ENCODE measurements around the gene EPB41L5.
A peak's percentile ranks its signal among the peaks of the same experiment; 100 is the strongest.

EPB41L5 gene

DNA sequence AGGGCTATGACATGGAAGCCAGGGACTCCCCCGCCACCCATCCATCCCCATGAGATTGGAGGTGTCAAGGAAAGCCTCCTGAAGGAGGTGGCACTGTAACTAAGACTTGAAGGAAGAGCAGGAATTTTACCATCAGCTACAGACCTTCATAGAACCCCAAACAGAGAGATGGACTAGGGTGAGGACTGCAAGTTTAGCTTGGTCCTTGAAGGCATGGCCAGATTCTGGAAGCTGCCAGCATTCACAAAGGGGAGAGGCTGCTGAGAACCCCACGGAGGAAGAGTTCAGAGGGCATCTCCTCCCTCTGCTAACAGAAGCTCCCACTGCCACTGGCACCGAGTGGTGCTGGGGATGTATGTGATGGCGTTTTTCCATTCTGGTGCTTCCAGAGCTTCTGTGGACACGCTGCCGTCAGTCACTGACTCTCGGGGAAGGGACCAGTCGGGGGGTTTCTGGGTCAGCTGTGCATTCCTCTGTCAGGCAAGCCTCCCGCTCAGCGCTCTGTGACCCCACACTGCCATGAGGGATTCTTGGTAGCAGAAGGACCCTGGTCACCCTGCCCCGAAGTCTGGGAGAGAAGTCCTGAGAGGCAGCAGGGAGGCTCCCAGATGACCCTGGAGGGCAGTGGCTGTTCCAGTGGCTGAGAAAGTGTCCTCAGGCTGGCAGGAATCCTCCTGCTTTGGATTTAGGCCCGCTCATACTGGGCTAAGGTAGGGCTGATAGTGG is 192.2 kb downstream of the EPB41L5 start:
- no peak for DNase-seq

DNA sequence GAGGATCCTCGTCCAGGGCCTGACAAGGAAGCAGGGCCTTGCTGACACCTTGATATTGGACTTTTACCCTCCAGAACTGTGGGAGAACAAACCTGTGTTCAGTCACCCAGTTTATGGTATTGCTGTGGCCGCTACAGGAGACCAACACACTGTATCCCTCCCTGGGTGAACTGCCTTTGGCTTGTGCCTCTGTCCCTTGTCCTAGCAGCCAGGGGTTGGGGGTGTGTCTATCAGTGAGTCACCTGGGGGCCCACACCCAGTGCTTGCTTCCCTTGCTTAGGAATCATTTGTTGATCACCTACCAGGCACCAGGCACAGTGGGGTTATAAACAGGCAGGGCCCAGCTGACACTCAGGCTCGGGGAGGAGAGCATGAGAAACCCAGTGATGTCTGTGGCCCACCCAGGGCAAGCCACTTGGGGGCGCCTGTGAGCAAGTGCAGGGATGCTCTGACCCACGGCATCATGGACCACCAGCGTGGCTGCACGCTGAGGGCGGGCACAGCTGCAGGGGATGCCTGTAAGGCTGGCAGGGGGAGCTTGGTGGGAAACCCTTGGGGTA is 193.2 kb downstream of the EPB41L5 start:
- no peak for DNase-seq

DNA sequence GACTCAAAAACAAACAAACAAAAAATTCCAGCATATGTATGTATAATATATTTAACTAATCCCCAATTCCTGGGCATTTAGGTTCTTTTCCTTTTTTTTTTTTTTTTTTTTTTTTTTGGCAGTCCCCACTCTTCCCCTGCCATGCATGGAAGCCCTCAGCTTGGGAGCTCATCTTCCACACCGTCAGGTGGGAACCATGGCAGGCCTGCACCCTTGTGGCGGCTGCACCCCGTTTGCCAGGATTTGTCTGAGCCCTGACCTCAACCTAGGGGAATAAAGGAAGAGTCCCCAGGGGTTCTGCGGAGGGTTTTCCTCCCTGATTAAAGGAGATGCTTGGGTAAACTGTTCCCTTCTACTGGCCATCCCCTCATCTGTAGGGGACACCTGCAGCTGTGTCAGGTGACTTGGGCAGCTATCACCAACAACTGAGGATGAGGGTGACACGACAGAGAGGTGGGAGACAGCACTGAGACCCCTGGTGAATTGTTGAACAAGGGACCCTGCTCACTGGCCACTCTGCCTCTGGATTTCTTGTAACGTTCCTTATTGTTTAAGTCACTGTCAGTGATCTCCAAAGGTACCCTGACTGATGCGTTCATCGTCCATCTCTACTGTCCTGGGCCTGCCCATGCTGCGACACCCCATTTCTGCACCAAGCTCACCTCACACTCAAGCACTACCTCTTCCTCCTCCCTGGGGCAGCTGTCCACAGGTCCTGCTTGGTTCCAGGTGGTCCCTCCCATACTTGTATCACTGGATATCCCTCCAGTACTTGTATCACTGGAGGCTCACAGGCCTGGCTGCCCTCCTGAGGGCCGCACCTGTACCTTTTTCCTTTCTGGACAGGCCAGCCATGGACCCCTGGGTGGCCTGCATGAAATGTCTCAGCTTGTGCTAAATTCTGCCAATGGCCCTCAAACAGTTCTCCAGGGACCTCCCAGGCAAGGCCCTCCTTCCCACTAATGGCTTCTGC is 195.8 kb downstream of the EPB41L5 start:
- DNase-seq: no peak

- DNase-seq: no peak
Observed at GRCh38 chr2:120209427-120210269, 196.8 kb downstream of the EPB41L5 start.

DNA sequence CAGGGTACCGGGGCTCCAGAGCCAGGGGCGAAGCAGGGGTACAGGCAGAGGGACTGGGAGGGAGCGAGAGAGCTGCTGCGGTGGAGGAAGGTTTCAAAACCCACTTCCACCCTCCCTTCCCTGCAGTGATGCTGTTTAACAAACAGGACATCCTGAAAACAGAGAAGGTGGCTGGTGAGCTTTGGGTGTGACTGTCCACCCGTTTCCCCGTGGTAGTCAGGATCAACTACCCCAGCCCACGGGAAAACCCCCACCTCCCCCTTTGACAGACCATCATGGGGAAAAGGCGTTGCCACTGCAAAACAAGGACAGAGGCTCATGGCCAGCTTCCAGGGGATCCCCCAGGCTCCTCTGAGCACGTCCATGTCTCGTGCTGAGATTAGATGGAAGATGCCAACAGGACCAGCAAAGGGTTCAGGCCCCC is 197.4 kb downstream of the EPB41L5 start:
- no peak for DNase-seq

GRCh38 chr2:120218181-120218580 is 205.3 kb downstream of the EPB41L5 start:
- no peak for DNase-seq

- no peak for DNase-seq
Observed at GRCh38 chr2:120219291-120219690, 206.4 kb downstream of the EPB41L5 start.

- no peak for DNase-seq
Observed at GRCh38 chr2:120219766-120220165, 206.9 kb downstream of the EPB41L5 start.

DNA sequence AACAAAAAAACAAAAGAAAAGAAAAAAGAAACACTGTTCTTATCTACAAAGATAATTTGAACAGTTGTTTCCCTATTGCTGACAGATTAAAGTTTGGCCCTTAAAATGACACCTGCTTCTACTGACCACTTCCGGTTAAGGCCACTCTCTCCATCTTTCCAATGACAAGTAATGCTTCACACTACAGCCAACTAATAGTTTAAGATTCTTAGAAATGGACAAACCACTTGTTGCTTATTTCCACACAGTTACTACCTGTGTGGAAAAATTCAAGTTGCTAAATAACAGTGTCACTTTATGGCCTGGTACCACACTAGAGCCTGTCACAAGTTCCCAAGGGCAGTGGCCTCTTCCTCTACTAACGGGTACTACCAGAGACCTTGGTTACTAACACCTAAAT is 207.9 kb downstream of the EPB41L5 start:
- DNase-seq: peak; percentile 1

DNA sequence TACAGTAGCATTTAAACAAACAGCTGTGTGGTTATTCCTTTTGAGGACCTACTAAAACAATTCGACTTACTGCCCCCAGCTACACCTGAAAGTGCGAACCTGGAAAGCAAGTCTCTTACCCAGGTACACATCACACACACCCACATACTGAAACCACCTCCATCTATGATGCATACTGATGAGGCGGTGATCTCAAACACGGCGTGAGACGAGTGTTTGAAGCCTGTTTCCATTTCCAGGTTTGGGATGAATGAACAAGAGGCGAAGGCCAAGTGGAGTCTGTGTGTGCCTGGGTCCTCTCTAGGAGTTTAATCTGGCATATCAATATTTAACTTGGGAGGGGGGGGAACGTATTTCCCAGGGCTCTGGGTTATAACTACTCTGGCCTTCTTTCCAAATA is 208.7 kb downstream of the EPB41L5 start:
- DNase-seq: peak; percentile 8

DNA sequence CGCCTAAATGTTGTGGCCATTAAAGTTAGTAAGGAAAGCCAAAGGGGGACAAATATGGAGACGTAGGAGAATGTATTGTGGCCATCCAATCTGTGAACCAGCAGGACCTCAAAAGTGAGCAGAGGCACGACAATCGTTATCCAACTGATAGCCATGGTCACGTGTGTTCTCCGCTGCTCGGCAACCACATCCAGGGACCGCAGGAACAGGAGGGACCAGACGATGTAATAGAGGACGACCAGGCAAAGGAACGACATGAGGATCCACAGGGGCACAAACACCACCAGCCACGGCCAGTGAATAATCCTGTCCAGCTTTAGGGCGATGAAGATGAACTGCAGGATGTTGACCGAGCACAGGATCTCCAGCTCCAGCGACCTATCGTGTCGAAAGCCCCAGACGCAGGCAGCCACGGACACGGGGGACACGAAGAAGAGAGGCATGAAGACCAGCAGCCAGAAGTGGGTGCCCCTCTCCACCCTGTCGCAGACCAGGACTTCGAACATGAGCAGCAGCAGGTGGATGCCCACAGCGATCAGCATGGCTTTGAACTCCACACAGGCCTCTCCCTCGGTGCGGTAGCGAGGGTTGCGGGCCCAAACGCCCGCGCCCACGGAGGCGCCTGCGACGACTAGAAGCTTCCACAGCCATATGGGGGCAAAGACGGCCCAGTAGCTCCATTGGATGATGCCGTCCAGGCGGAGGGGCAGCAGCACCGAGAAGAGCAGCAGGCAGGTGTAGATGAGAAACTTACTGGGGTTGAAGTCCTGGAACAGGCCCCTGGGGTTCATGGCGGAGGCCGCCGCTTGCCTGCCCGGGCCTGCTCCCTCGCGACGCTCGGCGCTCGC is 209.5 kb downstream of the EPB41L5 start:
- peak; percentile 15 for DNase-seq

DNA sequence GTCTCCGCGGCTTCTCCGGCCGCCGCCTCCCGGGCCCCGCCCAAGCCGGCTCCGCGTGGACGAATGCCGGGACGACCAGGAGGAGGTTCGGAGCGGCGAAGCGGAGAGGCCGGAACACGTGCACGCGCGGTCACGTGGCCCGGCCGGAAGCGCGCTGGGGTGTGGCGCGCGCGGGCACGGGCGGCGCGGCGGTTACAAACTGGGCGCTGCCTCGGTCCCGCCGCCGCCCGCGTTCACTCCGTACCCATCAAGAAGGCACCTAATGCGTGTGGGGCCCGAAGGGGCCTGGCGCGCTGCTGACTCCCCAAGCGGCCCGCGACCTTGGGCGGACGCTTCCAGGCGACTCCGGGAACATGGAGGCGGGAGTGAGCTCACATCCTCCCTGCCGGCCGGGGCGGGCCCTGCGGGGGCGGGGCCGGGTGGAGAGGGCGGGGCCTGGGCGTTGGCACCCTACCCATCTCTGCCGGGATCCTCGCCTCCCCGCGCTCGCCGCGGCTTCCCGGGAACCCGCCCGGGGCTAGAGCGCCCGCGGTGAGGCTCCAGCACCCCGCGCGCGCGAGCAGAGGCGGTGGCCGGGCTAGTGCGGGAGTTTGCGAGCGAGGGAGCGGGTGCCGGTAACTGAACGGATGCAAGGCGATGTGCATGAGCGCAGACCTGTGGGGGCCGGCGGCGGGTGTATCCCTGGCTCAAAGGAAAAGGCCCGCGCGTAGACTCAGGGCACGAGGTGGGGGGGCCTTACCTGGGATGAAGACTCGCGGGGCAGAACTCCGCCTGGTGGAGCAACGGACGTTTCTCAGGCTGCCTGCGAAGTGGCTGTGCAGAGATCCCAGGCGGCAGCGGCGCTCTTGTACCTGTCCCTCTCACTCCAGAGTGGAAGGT is 210.4 kb downstream of the EPB41L5 start, which contains the start of gene TMEM185B:
TMEM185B (minus strand) TSS at position 367 of the 879 bp plus-strand sequence. CDS start 424 bp downstream, outside the sequence.
- peak; percentile 93 for DNase-seq

DNA sequence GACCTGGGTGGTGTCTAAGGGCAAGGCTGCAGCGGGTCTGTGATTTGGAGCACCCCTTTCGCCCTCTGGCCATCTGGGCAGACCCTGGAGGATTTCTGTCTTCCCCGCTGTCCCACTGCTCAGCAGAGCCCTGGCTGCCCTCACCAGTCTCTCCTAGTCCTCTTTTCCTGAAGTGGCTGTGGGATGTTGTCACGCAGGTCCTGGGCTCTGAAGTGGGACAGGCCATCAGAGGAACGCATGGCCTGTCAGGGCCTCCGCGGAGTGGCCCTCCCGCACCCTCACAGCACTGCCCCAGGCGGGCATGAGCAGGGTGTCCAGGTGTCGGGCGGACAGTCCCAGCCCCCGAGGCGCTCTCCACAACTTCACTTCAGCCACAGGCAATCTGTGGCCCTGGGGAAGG is 211.4 kb downstream of the EPB41L5 start:
- no peak for DNase-seq

DNA sequence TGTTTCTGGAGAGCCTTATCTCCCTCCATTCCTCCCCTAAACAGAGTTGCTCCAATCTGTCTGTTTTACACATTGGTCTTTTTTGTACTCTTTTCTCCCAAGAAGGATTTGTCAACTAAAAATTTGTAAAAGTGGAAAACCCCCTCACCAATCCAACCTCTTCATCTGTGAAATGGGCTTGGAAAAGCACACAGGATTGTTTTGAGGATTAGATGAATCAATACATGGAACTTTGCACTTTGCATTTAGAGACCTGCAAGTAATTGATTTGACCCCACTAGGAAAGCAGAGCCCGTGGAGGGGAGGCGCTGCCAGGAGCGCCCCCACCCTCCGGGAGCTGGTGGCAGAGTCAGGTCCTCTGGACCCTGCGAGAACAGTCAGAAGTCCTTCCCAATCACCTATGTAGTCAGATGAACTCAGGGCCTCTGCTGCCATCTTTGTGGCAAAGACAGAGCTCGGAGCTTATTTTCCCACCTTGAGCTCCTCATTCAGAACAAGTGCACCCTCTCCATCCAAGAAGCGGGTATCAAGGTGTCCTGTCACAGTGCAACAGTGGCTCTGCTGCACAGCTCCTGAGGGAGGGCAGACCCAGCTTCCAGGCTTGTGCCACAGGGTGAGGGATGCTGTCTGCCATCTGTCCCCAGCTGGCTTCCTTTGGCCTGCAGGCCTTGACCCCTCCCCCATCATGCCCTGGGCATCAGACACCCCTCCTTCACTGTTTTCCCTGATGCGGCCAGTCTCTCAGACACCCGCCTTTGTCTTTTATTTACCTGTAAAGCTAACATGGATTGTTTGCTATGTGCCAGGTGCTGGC is 212.1 kb downstream of the EPB41L5 start:
- no peak for DNase-seq

GRCh38 chr2:120225549-120226065 is 212.7 kb downstream of the EPB41L5 start:
- no peak for DNase-seq

DNA sequence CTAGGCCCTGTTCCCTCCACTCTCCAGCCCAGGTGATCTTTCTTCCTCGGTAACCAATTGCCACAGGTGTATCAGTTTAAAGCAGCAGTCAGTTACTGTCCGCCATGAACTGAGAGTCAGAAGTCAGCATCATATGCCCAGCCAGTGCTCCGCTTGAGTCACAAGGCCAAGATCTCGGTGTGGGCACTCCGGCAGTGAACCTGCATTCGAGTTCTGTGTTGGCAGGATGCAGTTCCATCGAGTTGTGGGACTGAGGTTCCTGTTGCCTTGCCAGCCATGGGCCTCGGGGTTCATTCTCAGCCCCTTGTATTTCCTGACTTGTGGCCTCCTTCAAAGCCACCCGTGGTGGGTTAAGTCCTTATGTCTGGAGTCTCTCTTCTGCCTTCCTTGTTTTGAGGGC is 213.4 kb downstream of the EPB41L5 start:
- no peak for DNase-seq

- DNase-seq: no peak
Observed at GRCh38 chr2:120227111-120227991, 214.5 kb downstream of the EPB41L5 start.

GRCh38 chr2:120228503-120228902 is 215.6 kb downstream of the EPB41L5 start:
- no peak for DNase-seq
